Prostate gland (tissue), 2 donors: ENCODE results near the gene SPPL3. TPM values are rescaled to one million over a fixed set of nuclear protein-coding genes. Genes with fewer than 3 reads are reported as not detected.
"Not testable (repeated sequence)": the region's sequence is repeated elsewhere in the genome, so short reads cannot be mapped to it uniquely, and the experiment has no call there.

Source experiments
- DNase-seq: peaks from one replicate; pipeline ENCODE4 v3.0.0-alpha.2; 2019; ENCODE audit warnings: low spot score
- H3K27ac ChIP-seq, 2 donors: fragments of 200-600 bp; sonication (generic); 2 replicates each; pipeline ENCODE4 v1.5.1; 2017 to 2019
- H3K27me3 ChIP-seq: fragments of 200-600 bp; sonication (generic); replicated peaks from 2 replicates; pipeline ENCODE4 v1.5.1; 2019; ENCODE audit not compliant: insufficient read depth
- H3K36me3 ChIP-seq, 2 donors: fragments of 200-600 bp; sonication (generic); 1 replicate in 1 of 2; 2 replicates in 1 of 2; pipeline versions ENCODE4 v1.5.1 to v1.8.1; 2017 to 2019
- H3K4me1 ChIP-seq: fragments of 200-600 bp; sonication (generic); replicated peaks from 2 replicates; pipeline ENCODE4 v1.5.1; 2019
- H3K4me3 ChIP-seq, 2 donors: fragments of 200-600 bp; sonication (generic); 2 replicates each; pipeline ENCODE4 v1.5.1; 2017 to 2019
- H3K9me3 ChIP-seq: fragments of 200-600 bp; sonication (generic); 2 replicates; pipeline ENCODE4 v1.5.1; 2017
- CTCF ChIP-seq, 4 experiments: fragments of 200-600 bp in 2 of 4; fragments of 450-650 bp in 2 of 4; sonication (generic) in 2 of 4; IDR thresholded peaks; 1 replicate in 3 of 4; 2 replicates in 1 of 4; pipeline ENCODE4 v1.5.1; 2016 to 2019; ENCODE audit warnings: antibody characterized with exemption in 4 of 4, mild to moderate bottlenecking in 2 of 4, moderate library complexity in 2 of 4
- POLR2A ChIP-seq: fragments of 450-650 bp; IDR thresholded peaks from one replicate; pipeline ENCODE4 v1.6.1; 2016; ENCODE audit warnings: antibody characterized with exemption, mild to moderate bottlenecking
- POLR2AphosphoS5 ChIP-seq: sonication (generic); formaldehyde crosslinking; IDR thresholded peaks from one replicate; pipeline ENCODE4 v1.6.1; 2017; ENCODE audit warnings: antibody characterized with exemption
- WGBS: methylation state at CpG from one replicate; pipeline ENCODE4 v1.1.5; 2018; 5-methylcytosine and 5-hydroxymethylcytosine counted together
- intact Hi-C: fragments of 100-400 bp; cut with DNase I; formaldehyde crosslinking; loops from one replicate; pipeline ENCODE4 v1.14.2; 2022
- total RNA-seq, 2 donors: library from RNA; depleted of rRNA; stranded (reverse); fragments of >200 nt; gene quantifications; one replicate each; pipeline ENCODE4 v1.1.0, GENCODE V29; 2016

The SPPL3 gene
- total RNA-seq, 2 donors from 2014 or later = 36.0 to 37.1 TPM

GRCh38 chr12:120844297-120844696, 59.9 kb downstream of the SPPL3 start:
- H3K36me3 ChIP-seq = no peaks in the 10 kb centered on the region
- intact Hi-C loops = no loop called here
- no peak overlapping the region for H3K27ac ChIP-seq
- 41% methylated on average over 5 of the region's 5 CpGs for WGBS
- peaks cover 7% of the 10 kb centered on the region for H3K4me1 ChIP-seq
- TF ChIP-seq POLR2AphosphoS5 (no peak), CTCF (IDR thresholded peaks at IDR 0.05) (no peak), POLR2A (no peak)
- no peaks in the 10 kb centered on the region for H3K9me3 ChIP-seq
- H3K27me3 ChIP-seq = no peaks in the 10 kb centered on the region
- no peak overlapping the region for H3K4me3 ChIP-seq
- DNase-seq = no peak

GRCh38 chr12:120843472-120843871, 60.7 kb downstream of the SPPL3 start:
- DNase-seq = no peak
- no peaks in the 10 kb centered on the region for H3K36me3 ChIP-seq
- H3K27me3 ChIP-seq = no peaks in the 10 kb centered on the region
- intact Hi-C loops = no loop called here
- H3K27ac ChIP-seq = no peak overlapping the region
- H3K4me3 ChIP-seq = no peak overlapping the region
- H3K4me1 ChIP-seq = peaks cover 7% of the 10 kb centered on the region
- no peak for TF ChIP-seq POLR2AphosphoS5
- TF ChIP-seq POLR2A = no peak
- TF ChIP-seq CTCF (IDR thresholded peaks at IDR 0.05) = no peak
- 92% methylated on average over 6 of the region's 6 CpGs for WGBS
- no peaks in the 10 kb centered on the region for H3K9me3 ChIP-seq

- Histone ChIP-seq H3K4me3 (no peak overlapping the region), H3K4me1 (peaks cover 7% of the 10 kb centered on the region), H3K27ac (no peak overlapping the region), H3K27me3 (no peaks in the 10 kb centered on the region), H3K9me3 (no peaks in the 10 kb centered on the region), H3K36me3 (no peaks in the 10 kb centered on the region)
- intact Hi-C loops = no loop called here
- no peak for DNase-seq
- 95% methylated on average over 3 of the region's 3 CpGs for WGBS
- TF ChIP-seq POLR2AphosphoS5 (no peak), POLR2A (no peak), CTCF (IDR thresholded peaks at IDR 0.05) (no peak)
Measured at GRCh38 chr12:120842595-120842994, 61.6 kb downstream of the SPPL3 start.

- intact Hi-C loops = no loop called here
- H3K36me3 ChIP-seq = no peaks in the 10 kb centered on the region
- 83% methylated on average over 3 of the region's 3 CpGs for WGBS
- H3K9me3 ChIP-seq = no peaks in the 10 kb centered on the region
- H3K27me3 ChIP-seq = no peaks in the 10 kb centered on the region
- TF ChIP-seq POLR2A (no peak), POLR2AphosphoS5 (no peak), CTCF (IDR thresholded peaks at IDR 0.05) (no peak)
- peaks cover 3% of the 10 kb centered on the region for H3K4me1 ChIP-seq
- H3K4me3 ChIP-seq = no peak overlapping the region
- H3K27ac ChIP-seq = no peak overlapping the region
- no peak for DNase-seq
Measured at GRCh38 chr12:120841525-120841924, 62.6 kb downstream of the SPPL3 start.

GRCh38 chr12:120839503-120839902, 64.7 kb downstream of the SPPL3 start:
- 83% methylated on average over 1 of the region's 1 CpG for WGBS
- TF ChIP-seq POLR2AphosphoS5 (no peak), POLR2A (no peak), CTCF (IDR thresholded peaks at IDR 0.05) (no peak)
- intact Hi-C loops = no loop called here

GRCh38 chr12:120838629-120839383, 65.4 kb downstream of the SPPL3 start:
- H3K4me3 ChIP-seq, H3K27me3 ChIP-seq, H3K36me3 ChIP-seq, H3K9me3 ChIP-seq, DNase-seq, intact Hi-C loops, H3K4me1 ChIP-seq, H3K27ac ChIP-seq: not testable (repeated sequence)
- WGBS = 100% methylated on average over 2 of the region's 4 CpGs

More at GRCh38 chr12:120839503-120839902, 64.7 kb downstream of the SPPL3 start:
- no peak for DNase-seq
- no peaks in the 10 kb centered on the region for H3K36me3 ChIP-seq
- no peak overlapping the region for H3K4me3 ChIP-seq
- H3K9me3 ChIP-seq = no peaks in the 10 kb centered on the region
- H3K27me3 ChIP-seq = no peaks in the 10 kb centered on the region
- H3K4me1 ChIP-seq = no peaks in the 10 kb centered on the region
- H3K27ac ChIP-seq = no peak overlapping the region
